K562 (cell line): ENCODE measurements around the gene TBP. TPM values are rescaled to one million over a fixed set of nuclear protein-coding genes. Genes with fewer than 3 reads are reported as not detected.

Experiments used
- ATAC-seq: fragments of 200-7000 bp; cut with Tn5 transposase; 3 replicates; pipeline ENCODE4 v1.9.1; 2020; ENCODE audit warnings: moderate library complexity
- BruUV-seq: library from RNA; stranded (reverse); fragments of 400-500 nt; replicated peaks from 2 replicates; lab custom pipeline; 2021; lab: Mats Ljungman, UMichigan
- CTCF ChIA-PET: fragments of 300-600 bp; formaldehyde crosslinking; extraction: SDS; loops from one replicate; lab custom pipeline; 2021; ENCODE audit warnings: low intra/inter-chr PET ratio; lab: Yijun Ruan, JAX
- POLR2A ChIA-PET: fragments of 300-600, 350-650 bp; sonication (Branson Sonifier 250); formaldehyde crosslinking; extraction: SDS; loops from one replicate; lab custom pipeline; 2021; ENCODE audit warnings: antibody characterized with exemption, inconsistent platforms; lab: Yijun Ruan, JAX
- DNase-seq, 4 experiments: peaks; one replicate each; pipeline versions ENCODE4 v3.0.0 to v3.0.0-alpha.2; 2011 to 2018; ENCODE audit warnings: low spot score in 3 of 4, mixed read lengths in 3 of 4; ENCODE audit errors: extremely low read depth in 1 of 4
- FAIRE-seq: peaks from 2 replicates; lab custom pipeline; 2011; peaks lifted over from hg19 to GRCh38; lab: Jason Lieb, UNC
- H2AFZ ChIP-seq: 2 replicates; pipeline ENCODE4 v1.6.0; 2011; ENCODE audit warnings: low read depth, low read length, control low read depth, inconsistent platforms
- H3K27ac ChIP-seq: fragments of 200-600 bp; 3 replicates; pipeline ENCODE4 v1.8.0; 2011; ENCODE audit warnings: low read depth, mild to moderate bottlenecking, control low read depth, inconsistent platforms, low read length, moderate library complexity, mixed read lengths; ENCODE audit errors: extremely low read depth
- H3K27me3 ChIP-seq, 2 experiments: fragments of 300-600 bp in 1 of 2; 2 replicates in 1 of 2; 3 replicates in 1 of 2; pipeline versions ENCODE4 v1.6.0 to v1.8.0; 2011; ENCODE audit warnings: inconsistent platforms in 2 of 2, low read length in 2 of 2, mild to moderate bottlenecking in 1 of 2, mixed read lengths in 1 of 2, moderate library complexity in 1 of 2; ENCODE audit not compliant: control insufficient read depth in 2 of 2, insufficient read depth in 2 of 2
- H3K36me3 ChIP-seq: fragments of 300-600 bp; 3 replicates; pipeline ENCODE4 v1.8.0; 2011; ENCODE audit warnings: mild to moderate bottlenecking, low read length, inconsistent platforms; ENCODE audit not compliant: control insufficient read depth, insufficient read depth
- H3K4me1 ChIP-seq, 2 experiments: fragments of 200-600 bp in 1 of 2; replicated peaks in 1 of 2; 2 replicates in 1 of 2; 3 replicates in 1 of 2; pipeline versions ENCODE4 v1.5.1 to v1.8.0; 2011; ENCODE audit warnings: inconsistent platforms in 2 of 2, low read length in 2 of 2, mild to moderate bottlenecking in 1 of 2, mixed read lengths in 1 of 2, moderate library complexity in 1 of 2; ENCODE audit not compliant: control insufficient read depth in 2 of 2, insufficient read depth in 2 of 2
- H3K4me2 ChIP-seq: 2 replicates; pipeline ENCODE4 v1.6.1; 2011; ENCODE audit warnings: low read length, control low read depth, inconsistent platforms, mixed read lengths; ENCODE audit not compliant: insufficient read depth
- H3K4me3 ChIP-seq: fragments of 200-600 bp; sonication (generic), shearing (Covaris generic); 2 replicates; pipeline ENCODE4 v1.5.1; 2016; ENCODE audit warnings: control low read depth, inconsistent platforms
- H3K79me2 ChIP-seq: fragments of 200-600 bp; 3 replicates; pipeline ENCODE4 v1.8.0; 2011; ENCODE audit warnings: low read length, inconsistent platforms; ENCODE audit not compliant: control insufficient read depth, insufficient read depth
- H3K9ac ChIP-seq, 2 experiments: 2 replicates each; pipeline versions ENCODE4 v1.6.0 to v1.6.1; 2011; ENCODE audit warnings: low read depth in 2 of 2, low read length in 2 of 2, control low read depth in 1 of 2, inconsistent platforms in 1 of 2, mild to moderate bottlenecking in 1 of 2, mixed read lengths in 1 of 2; ENCODE audit not compliant: insufficient read depth in 1 of 2
- H3K9me1 ChIP-seq: one replicate; pipeline ENCODE4 v1.6.0; 2011; ENCODE audit warnings: inconsistent platforms, mild to moderate bottlenecking, low read length, moderate library complexity; ENCODE audit not compliant: control insufficient read depth, insufficient read depth
- H3K9me3 ChIP-seq: replicated peaks from 2 replicates; pipeline ENCODE4 v1.5.1; 2011; ENCODE audit warnings: low read depth, low read length, inconsistent platforms; ENCODE audit not compliant: control insufficient read depth, insufficient read depth
- H4K20me1 ChIP-seq: replicated peaks from 2 replicates; pipeline ENCODE4 v1.6.1; 2011; ENCODE audit warnings: low read length, inconsistent platforms, mixed read lengths; ENCODE audit not compliant: control insufficient read depth, insufficient read depth
- BRF2 ChIP-seq: IDR thresholded peaks from 3 replicates; pipeline ENCODE4 v1.6.1; 2011; ENCODE audit warnings: borderline replicate concordance, mild to moderate bottlenecking; ENCODE audit not compliant: insufficient read length, insufficient read depth
- RBFOX2 ChIP-seq: fragments of 200-400 bp; formaldehyde crosslinking; IDR thresholded peaks from 2 replicates; pipeline ENCODE4 v1.6.1; 2017; ENCODE audit warnings: low read depth, mild to moderate bottlenecking, low read length, moderate library complexity
- WGBS: fragments of 100-300 bp; shearing (Covaris generic); methylation state at CpG from one replicate; pipeline ENCODE4 v1.1.6; 2016; ENCODE audit warnings: low coverage, mixed read lengths; ENCODE audit not compliant: insufficient coverage; ENCODE audit errors: missing lambda C conversion rate; 5-methylcytosine and 5-hydroxymethylcytosine counted together
- in situ Hi-C: fragments of 300-500 bp; cut with MboI; formaldehyde crosslinking; loops from 4 replicates; pipeline ENCODE4 v1.15.0; 2018; ENCODE audit warnings: inconsistent platforms, mixed read lengths
- intact Hi-C: fragments of 100-400 bp; cut with micrococcal nuclease; formaldehyde crosslinking; loops from 2 replicates; pipeline ENCODE4 v1.14.2; 2022
- polyA plus RNA-seq, 8 experiments: library from polyadenylated mRNA; depleted of rRNA in 4 of 8; stranded (reverse) in 5 of 8; unstranded in 3 of 8; fragments of >200 nt; fragmentation: Nextera tagmentation in 2 of 8; fragmentation: Illumina TruSeq in 1 of 8; extraction: Ambion mirVana in 2 of 8; extraction: Trizol in 1 of 8; gene quantifications; 2 replicates each; pipeline versions ENCODE4 v1.2.1 to v1.2.3, GENCODE V29; 2011 to 2014; ENCODE audit warnings: inconsistent platforms in 1 of 8, missing spikeins in 1 of 8
- total RNA-seq, 7 experiments: library from RNA; depleted of rRNA in 6 of 7; stranded (reverse); fragments of >200 nt in 6 of 7; fragmentation: Illumina TruSeq in 2 of 7; extraction: Trizol in 2 of 7; gene quantifications; 2 replicates each; pipeline versions ENCODE4 v1.2.1 to v1.2.3, GENCODE V29; 2011 to 2021; ENCODE audit warnings: low replicate concordance in 1 of 7

The TBP gene
- total and polyA plus RNA-seq, 9 of the 15 experiments (the other 6 are each of a cell fraction or from before 2014, with no cell fraction given) = 28.5 to 86.1 (median 39.5) TPM

- Histone ChIP-seq H3K79me2 (peaks cover 96% of the 10 kb centered on the region), H2AFZ (no peak overlapping the region), H3K4me3 (no peak overlapping the region), H3K27me3 (no peaks in the 10 kb centered on the region), H3K4me1 (peaks cover 0 to 8% of the 10 kb centered on the region in 2 experiments; a peak in 2 of 5 replicates), H3K9ac (no peak overlapping the region), H4K20me1 (peaks cover 30% of the 10 kb centered on the region), H3K9me1 (no peaks in the 10 kb centered on the region), H3K27ac (no peak overlapping the region), H3K4me2 (no peak overlapping the region), H3K36me3 (peaks cover 100% of the 10 kb centered on the region), H3K9me3 (no peaks in the 10 kb centered on the region)
- FAIRE-seq (no peak), DNase-seq (no peak), ATAC-seq (no peak)
- BruUV-seq = no TSS peak
- 42% methylated on average over 2 of the region's 2 CpGs for WGBS
- in situ Hi-C loops = no loop called here
- CTCF ChIA-PET = interaction anchor here (0.6 kb wide), 1 partner anchor 823 kb away, joined by 3 read pairs; no protein-coding TSS in a partner anchor
- TF ChIP-seq BRF2 (no peak), RBFOX2 (0 out of 2 replicates have a peak, but pooled peaks have one; percentile 15)
- POLR2A ChIA-PET = interaction anchor here (1.0 to 1.6 kb wide), 3 partner anchors 7 to 17 kb away, joined by 3 to 4 read pairs (median 3); partner anchors contain the start of gene PSMB1
- intact Hi-C loops = no loop called here
Measured at GRCh38 chr6:170545405-170545804, 8.8 kb upstream of the TBP start.
